Liver (tissue), 9 donors: ENCODE measurements around the gene PIK3CG. TPM values are rescaled to one million over a fixed set of nuclear protein-coding genes. Genes with fewer than 3 reads are reported as not detected.

Experiments
- DNase-seq: peaks from one replicate; pipeline ENCODE4 v3.0.0-alpha.2; 2017; ENCODE audit warnings: low spot score
- H3K27ac ChIP-seq, 2 donors: one replicate each; pipeline ENCODE4 v1.7.0; 2013; ENCODE audit warnings: inconsistent platforms in 2 of 2, low read length in 2 of 2, control low read depth in 1 of 2, low read depth in 1 of 2, mild to moderate bottlenecking in 1 of 2
- H3K27me3 ChIP-seq, 4 donors: one replicate each; pipeline versions ENCODE4 v1.6.1 to v1.7.0; 2013; ENCODE audit warnings: low read length in 3 of 4, inconsistent platforms in 1 of 4, mild to moderate bottlenecking in 1 of 4, moderate library complexity in 1 of 4; ENCODE audit not compliant: control insufficient read depth in 4 of 4, insufficient read depth in 4 of 4
- H3K36me3 ChIP-seq, 4 donors: one replicate each; pipeline versions ENCODE4 v1.6.1 to v1.7.0; 2013; ENCODE audit warnings: low read length in 3 of 4, mild to moderate bottlenecking in 3 of 4, low read depth in 1 of 4, moderate library complexity in 1 of 4; ENCODE audit not compliant: control insufficient read depth in 4 of 4, insufficient read depth in 3 of 4
- H3K4me1 ChIP-seq, 4 donors: one replicate each; pipeline versions ENCODE4 v1.6.1 to v1.7.0; 2013; ENCODE audit warnings: low read length in 3 of 4, mild to moderate bottlenecking in 3 of 4, moderate library complexity in 1 of 4; ENCODE audit not compliant: control insufficient read depth in 4 of 4, insufficient read depth in 4 of 4
- H3K4me3 ChIP-seq, 3 donors: one replicate each; pipeline versions ENCODE4 v1.6.1 to v1.7.0; 2013; ENCODE audit warnings: low read length in 3 of 3, control low read depth in 1 of 3, low read depth in 1 of 3, mild to moderate bottlenecking in 1 of 3
- H3K9ac ChIP-seq, 2 donors: one replicate each; pipeline ENCODE4 v1.7.0; 2013; ENCODE audit warnings: low read length in 2 of 2, mild to moderate bottlenecking in 2 of 2, moderate library complexity in 2 of 2, control low read depth in 1 of 2, low read depth in 1 of 2
- H3K9me3 ChIP-seq, 4 donors: one replicate each; pipeline versions ENCODE4 v1.6.1 to v1.7.0; 2013; ENCODE audit warnings: low read length in 3 of 4; ENCODE audit not compliant: control insufficient read depth in 4 of 4
- FOXA1 ChIP-seq: IDR thresholded peaks from 2 replicates; pipeline ENCODE4 v1.6.1; 2016; ENCODE audit warnings: antibody characterized with exemption
- FOXA2 ChIP-seq: IDR thresholded peaks from 2 replicates; pipeline ENCODE4 v1.6.1; 2016; ENCODE audit warnings: antibody characterized with exemption
- GABPA ChIP-seq, 2 donors: IDR thresholded peaks in 1 of 2; conservative IDR thresholded peaks in 1 of 2; 2 replicates each; pipeline ENCODE4 v1.6.1; 2016; ENCODE audit warnings: antibody characterized with exemption in 2 of 2, mild to moderate bottlenecking in 1 of 2, moderate library complexity in 1 of 2
- HNF4A ChIP-seq, 2 donors: conservative IDR thresholded peaks; 2 replicates each; pipeline ENCODE4 v1.6.1; 2016; ENCODE audit warnings: antibody characterized with exemption in 2 of 2, mild to moderate bottlenecking in 2 of 2
- HNF4G ChIP-seq: IDR thresholded peaks from 2 replicates; pipeline ENCODE4 v1.6.1; 2016; ENCODE audit warnings: antibody characterized with exemption
- RAD21 ChIP-seq, 2 donors: IDR thresholded peaks; 2 replicates each; pipeline ENCODE4 v1.6.1; 2016; ENCODE audit warnings: antibody characterized with exemption in 2 of 2, mild to moderate bottlenecking in 2 of 2
- RXRA ChIP-seq, 2 donors: IDR thresholded peaks; 2 replicates each; pipeline ENCODE4 v1.6.1; 2017 to 2018; ENCODE audit warnings: antibody characterized with exemption in 2 of 2, mild to moderate bottlenecking in 1 of 2
- TAF1 ChIP-seq: conservative IDR thresholded peaks from 2 replicates; pipeline ENCODE4 v1.6.1; 2016; ENCODE audit warnings: antibody characterized with exemption, mild to moderate bottlenecking
- YY1 ChIP-seq: IDR thresholded peaks from 2 replicates; pipeline ENCODE4 v1.6.1; 2016; ENCODE audit warnings: antibody characterized with exemption, mild to moderate bottlenecking
- WGBS: extraction: QIAGEN DNeasy Blood & Tissue Kit; methylation state at CpG from one replicate; pipeline ENCODE4 v1.1.7; 2013; 5-methylcytosine and 5-hydroxymethylcytosine counted together
- polyA plus RNA-seq, 2 donors: library from polyadenylated mRNA; stranded (reverse) in 1 of 2; unstranded in 1 of 2; fragments of 200-250 nt in 1 of 2; fragments of >200 nt in 1 of 2; fragmentation: Nextera tagmentation in 1 of 2; extraction: Ambion mirVana in 1 of 2; gene quantifications; one replicate each; pipeline versions ENCODE4 v1.2.1 to v1.2.3, GENCODE V29; 2013 to 2015
- total RNA-seq, 2 donors: library from RNA; depleted of rRNA; stranded (reverse); fragments of >200 nt; gene quantifications; one replicate each; pipeline ENCODE4 v1.2.3, GENCODE V29; 2014
- TF ChIP-seq, protein P1 (sequence below): IDR thresholded peaks from 2 replicates; pipeline ENCODE4 v1.6.1; 2016; ENCODE audit warnings: antibody characterized with exemption, mild to moderate bottlenecking
- TF ChIP-seq, protein P2 (sequence below): IDR thresholded peaks from 2 replicates; pipeline ENCODE4 v1.6.1; 2016; ENCODE audit warnings: antibody characterized with exemption
- donor health status: healthy.
- donor health status: healthy.
- donor health status: healthy.
- donor health status: healthy.
- donor health status: healthy.

The PIK3CG gene
- total and polyA plus RNA-seq, 4 donors = 0.36 to 4.1 (median 1.3) TPM

DNA sequence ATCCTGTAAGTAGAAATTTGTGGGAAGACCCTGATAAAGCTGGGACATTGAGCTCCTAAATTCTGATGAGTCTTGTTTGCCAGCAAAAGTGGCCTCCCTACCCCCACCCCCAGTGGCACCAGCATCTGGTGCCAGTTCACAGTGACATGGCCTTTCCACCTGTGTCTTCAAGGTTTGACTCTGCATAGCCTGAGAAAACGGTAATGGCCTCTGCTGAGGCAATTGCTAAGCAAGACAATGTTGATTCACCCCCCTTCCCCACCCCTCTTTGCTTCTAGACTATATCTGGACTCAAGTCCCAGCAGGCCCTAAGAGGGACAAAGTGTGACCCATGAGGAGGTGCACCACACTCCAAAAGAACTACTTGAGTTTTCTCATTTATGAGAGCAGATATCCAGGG lies 48.0 kb upstream of the PIK3CG start:
- Histone ChIP-seq H3K4me3 (no peak overlapping the region), H3K36me3 (no peaks in the 10 kb centered on the region), H3K9ac (no peak overlapping the region), H3K9me3 (no peaks in the 10 kb centered on the region), H3K4me1 (no peaks in the 10 kb centered on the region), H3K27me3 (no peaks in the 10 kb centered on the region), H3K27ac (no peak overlapping the region)
- no peak for DNase-seq
- TF ChIP-seq FOXA2 (no peak), YY1 (no peak), GABPA (IDR thresholded peaks at IDR 0.05 in 1 of 2, conservative IDR thresholded peaks at IDR 0.05 in 1 of 2) (no peak)
- 78% methylated on average over 1 of the region's 1 CpG for WGBS

DNA sequence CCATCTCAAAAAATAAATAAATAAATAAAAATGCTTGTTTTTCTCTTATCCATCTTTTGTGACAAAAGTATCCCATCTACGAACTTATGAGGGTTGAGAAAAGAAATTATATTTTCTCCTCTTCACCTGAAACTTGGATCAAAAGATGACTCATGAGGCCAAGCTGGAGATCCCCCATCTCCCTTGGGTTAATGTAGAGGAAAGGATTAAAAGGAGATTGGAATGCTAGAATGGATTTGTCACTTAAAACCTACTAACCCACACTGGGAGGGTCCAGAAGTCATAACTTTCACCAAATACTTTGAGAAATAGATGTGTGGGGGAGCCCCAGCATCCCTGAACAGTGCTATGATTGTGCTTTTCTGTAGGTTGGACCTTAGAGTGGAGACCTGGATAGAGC lies 46.3 kb upstream of the PIK3CG start:
- Histone ChIP-seq H3K9me3 (no peaks in the 10 kb centered on the region), H3K27me3 (no peaks in the 10 kb centered on the region), H3K4me3 (no peak overlapping the region), H3K9ac (no peak overlapping the region), H3K27ac (no peak overlapping the region), H3K36me3 (no peaks in the 10 kb centered on the region), H3K4me1 (no peaks in the 10 kb centered on the region)
- WGBS = 64% methylated on average over 1 of the region's 1 CpG
- TF ChIP-seq, protein P1, sequence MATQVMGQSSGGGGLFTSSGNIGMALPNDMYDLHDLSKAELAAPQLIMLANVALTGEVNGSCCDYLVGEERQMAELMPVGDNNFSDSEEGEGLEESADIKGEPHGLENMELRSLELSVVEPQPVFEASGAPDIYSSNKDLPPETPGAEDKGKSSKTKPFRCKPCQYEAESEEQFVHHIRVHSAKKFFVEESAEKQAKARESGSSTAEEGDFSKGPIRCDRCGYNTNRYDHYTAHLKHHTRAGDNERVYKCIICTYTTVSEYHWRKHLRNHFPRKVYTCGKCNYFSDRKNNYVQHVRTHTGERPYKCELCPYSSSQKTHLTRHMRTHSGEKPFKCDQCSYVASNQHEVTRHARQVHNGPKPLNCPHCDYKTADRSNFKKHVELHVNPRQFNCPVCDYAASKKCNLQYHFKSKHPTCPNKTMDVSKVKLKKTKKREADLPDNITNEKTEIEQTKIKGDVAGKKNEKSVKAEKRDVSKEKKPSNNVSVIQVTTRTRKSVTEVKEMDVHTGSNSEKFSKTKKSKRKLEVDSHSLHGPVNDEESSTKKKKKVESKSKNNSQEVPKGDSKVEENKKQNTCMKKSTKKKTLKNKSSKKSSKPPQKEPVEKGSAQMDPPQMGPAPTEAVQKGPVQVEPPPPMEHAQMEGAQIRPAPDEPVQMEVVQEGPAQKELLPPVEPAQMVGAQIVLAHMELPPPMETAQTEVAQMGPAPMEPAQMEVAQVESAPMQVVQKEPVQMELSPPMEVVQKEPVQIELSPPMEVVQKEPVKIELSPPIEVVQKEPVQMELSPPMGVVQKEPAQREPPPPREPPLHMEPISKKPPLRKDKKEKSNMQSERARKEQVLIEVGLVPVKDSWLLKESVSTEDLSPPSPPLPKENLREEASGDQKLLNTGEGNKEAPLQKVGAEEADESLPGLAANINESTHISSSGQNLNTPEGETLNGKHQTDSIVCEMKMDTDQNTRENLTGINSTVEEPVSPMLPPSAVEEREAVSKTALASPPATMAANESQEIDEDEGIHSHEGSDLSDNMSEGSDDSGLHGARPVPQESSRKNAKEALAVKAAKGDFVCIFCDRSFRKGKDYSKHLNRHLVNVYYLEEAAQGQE = no peak
- TF ChIP-seq, protein P2, sequence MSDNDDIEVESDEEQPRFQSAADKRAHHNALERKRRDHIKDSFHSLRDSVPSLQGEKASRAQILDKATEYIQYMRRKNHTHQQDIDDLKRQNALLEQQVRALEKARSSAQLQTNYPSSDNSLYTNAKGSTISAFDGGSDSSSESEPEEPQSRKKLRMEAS = no peak
- no peak for TF ChIP-seq TAF1
- DNase-seq = no peak

DNA sequence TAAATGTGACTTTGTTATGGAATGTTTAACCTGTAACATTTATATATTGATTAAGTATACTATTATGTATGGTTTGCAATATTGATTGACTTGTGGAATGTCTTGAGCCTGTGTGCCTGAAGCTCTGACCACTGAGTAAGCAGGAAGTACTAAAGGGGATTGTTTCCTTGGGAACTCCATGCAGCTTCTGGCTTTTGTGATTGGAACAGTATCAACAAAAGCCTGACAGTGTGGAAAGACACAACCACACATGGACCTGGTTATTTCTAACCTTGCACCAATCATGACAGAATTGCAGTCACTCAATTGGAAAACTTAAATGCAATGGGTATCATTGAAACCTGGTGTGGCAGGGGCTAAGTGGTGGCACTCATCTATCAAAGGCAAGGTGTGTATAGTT lies 45.5 kb upstream of the PIK3CG start:
- TF ChIP-seq HNF4A (conservative IDR thresholded peaks at IDR 0.05) = no peak
- TF ChIP-seq, protein P2 = no peak
- no peak for TF ChIP-seq HNF4G
- no peak for TF ChIP-seq RXRA (IDR thresholded peaks at IDR 0.05)
- TF ChIP-seq GABPA (IDR thresholded peaks at IDR 0.05 in 1 of 2, conservative IDR thresholded peaks at IDR 0.05 in 1 of 2) = no peak
- TF ChIP-seq, protein P1 = no peak
- TF ChIP-seq RAD21 (IDR thresholded peaks at IDR 0.05) = no peak
- TF ChIP-seq YY1 = no peak
- no peak for TF ChIP-seq FOXA1
- H3K9ac ChIP-seq = no peak overlapping the region

More for the DNA sequence above, 45.5 kb upstream of the PIK3CG start:
- H3K27ac ChIP-seq = no peak overlapping the region
- no peak for DNase-seq
- H3K4me3 ChIP-seq = no peak overlapping the region
- no peaks in the 10 kb centered on the region for H3K36me3 ChIP-seq
- no peaks in the 10 kb centered on the region for H3K27me3 ChIP-seq
- H3K9me3 ChIP-seq = no peaks in the 10 kb centered on the region
- no peaks in the 10 kb centered on the region for H3K4me1 ChIP-seq
